D721Med (cell line): ENCODE results near the gene C2orf76.
A peak's percentile ranks its signal among the peaks of the same experiment; 100 is the strongest.

Source experiments
- DNase-seq: peaks from one replicate; pipeline ENCODE4 v3.0.0; 2011; ENCODE audit warnings: low spot score; ENCODE audit not compliant: insufficient read length
- FAIRE-seq: peaks from 2 replicates; lab custom pipeline; 2011; peaks lifted over from hg19 to GRCh38; lab: Jason Lieb, UNC
- CTCF ChIP-seq: IDR thresholded peaks from 2 replicates; pipeline ENCODE4 v1.5.1; 2012; ENCODE audit warnings: mild to moderate bottlenecking, control low read depth; ENCODE audit not compliant: insufficient read depth; ENCODE audit errors: missing control alignments

The C2orf76 gene

GRCh38 chr2:119292226-119292625 lies 74.4 kb downstream of the C2orf76 start:
- DNase-seq (no peak), FAIRE-seq (no peak)
- no peak for TF ChIP-seq CTCF

GRCh38 chr2:119291588-119292167 lies 75.0 kb downstream of the C2orf76 start:
- DNase-seq (no peak), FAIRE-seq (no peak)
- TF ChIP-seq CTCF = no peak

GRCh38 chr2:119290859-119291587 lies 75.6 kb downstream of the C2orf76 start:
- DNase-seq = peak; percentile 48
- no peak for FAIRE-seq
- peak; percentile 62 for TF ChIP-seq CTCF

GRCh38 chr2:119289642-119290041 lies 77.0 kb downstream of the C2orf76 start:
- no peak for TF ChIP-seq CTCF
- FAIRE-seq (no peak), DNase-seq (no peak)

GRCh38 chr2:119289093-119289492 lies 77.5 kb downstream of the C2orf76 start:
- peak; percentile 59 for DNase-seq
- FAIRE-seq = no peak
- TF ChIP-seq CTCF = no peak

- DNase-seq (no peak), FAIRE-seq (no peak)
- no peak for TF ChIP-seq CTCF
Observed at GRCh38 chr2:119288576-119288975, 78.1 kb downstream of the C2orf76 start.

GRCh38 chr2:119286661-119287060 lies 80.0 kb downstream of the C2orf76 start:
- no peak for FAIRE-seq
- no peak for TF ChIP-seq CTCF

More at GRCh38 chr2:119286661-119287060, 80.0 kb downstream of the C2orf76 start:
- DNase-seq = no peak
